GM18870 (cell line): Measurements from ENCODE around the gene RORC.
"Not testable (repeated sequence)": the region's sequence is repeated elsewhere in the genome, so short reads cannot be mapped to it uniquely, and the experiment has no call there.

Source experiments
- ATAC-seq: cut with Tn5 transposase; IDR thresholded peaks from one replicate; pipeline ENCODE4 v1.9.1; 2021; ENCODE audit warnings: moderate library complexity; ENCODE audit not compliant: unreplicated experiment

The RORC gene

DNA sequence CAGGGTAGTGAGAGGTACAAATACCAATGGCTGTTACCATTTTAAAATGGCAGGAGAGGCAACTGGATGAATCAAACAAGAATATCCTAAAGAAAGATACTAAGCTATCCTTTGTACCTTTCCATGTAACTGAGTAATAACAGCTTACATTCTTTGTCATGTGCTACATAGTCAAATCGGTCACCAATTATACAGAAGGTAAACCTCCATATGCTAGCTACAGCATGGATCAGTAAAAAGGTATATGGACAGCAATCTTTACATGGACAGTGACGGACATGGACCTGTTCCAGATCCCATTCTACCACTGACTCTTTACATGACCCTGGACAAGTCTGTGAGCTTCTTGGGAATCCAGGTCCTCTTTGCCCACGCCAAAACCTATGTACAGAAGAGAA lies 54.9 kb downstream of the RORC start:
- ATAC-seq = no peak

DNA sequence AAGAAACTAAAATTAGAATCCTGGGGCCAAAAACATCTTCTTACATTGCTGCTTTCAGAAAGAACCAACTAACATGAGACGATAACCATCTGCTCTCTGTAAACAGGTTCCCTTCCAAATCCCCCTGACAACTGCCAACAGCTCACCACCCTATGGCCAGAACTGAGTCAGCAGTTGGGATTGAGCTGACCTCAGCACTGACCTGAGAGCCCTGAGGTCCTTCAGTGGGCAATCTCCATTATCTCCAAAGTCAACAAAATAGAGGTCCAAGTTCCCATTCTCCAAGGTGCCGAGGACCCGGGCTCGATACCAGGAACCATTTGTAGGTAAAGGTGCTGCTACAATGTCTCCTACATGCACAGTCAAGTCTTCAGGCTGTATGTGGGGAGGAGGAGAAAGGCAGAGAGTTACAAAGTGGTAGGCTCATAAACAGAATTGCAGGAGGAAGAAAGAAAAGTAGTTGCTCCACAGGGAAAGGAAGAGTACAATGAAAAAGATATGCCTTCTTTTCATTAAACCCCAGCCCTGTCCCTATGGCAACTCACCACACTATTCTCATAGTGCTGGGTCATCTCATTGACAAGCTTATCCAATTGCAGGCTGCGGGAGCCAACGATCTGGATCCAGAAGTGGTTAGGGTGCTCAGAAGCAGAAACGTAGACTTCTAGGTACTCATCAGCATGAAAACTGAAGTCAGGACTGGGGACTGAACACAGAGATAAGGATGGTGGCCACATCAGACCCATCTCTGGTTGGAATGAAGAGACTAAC lies 55.5 kb downstream of the RORC start:
- no peak for ATAC-seq

DNA sequence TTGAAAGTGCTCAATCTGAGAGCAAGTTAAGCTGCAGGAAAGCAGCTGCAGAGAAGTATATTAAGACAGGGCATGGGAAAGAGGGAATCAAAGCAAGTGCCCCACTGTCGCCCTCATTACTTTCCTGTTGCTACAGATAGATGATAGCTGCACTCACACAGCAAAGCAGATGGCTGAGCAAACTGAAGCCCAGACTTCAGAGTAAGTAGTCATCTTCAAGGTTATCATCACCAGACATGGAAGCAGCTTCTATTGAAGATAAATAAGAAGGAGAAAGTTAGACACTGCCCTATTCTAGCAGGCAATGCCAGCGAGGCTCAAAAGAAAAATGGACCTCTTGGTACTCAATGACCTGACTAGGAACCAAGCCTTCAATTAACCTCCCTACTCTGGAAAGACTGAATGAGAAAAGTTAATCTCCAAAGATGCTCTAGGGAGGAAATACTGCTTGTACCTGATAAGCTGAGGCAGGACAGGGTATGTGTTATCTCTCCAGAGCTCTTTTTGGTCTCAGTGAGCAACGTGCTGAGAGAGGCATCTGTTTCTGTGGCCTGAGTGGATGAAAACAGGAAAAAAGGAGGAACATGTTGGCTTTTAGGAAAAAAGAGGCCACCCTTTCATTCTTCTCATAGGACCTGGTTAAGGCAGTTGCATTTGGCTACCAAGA lies 57.2 kb downstream of the RORC start:
- ATAC-seq = no peak

DNA sequence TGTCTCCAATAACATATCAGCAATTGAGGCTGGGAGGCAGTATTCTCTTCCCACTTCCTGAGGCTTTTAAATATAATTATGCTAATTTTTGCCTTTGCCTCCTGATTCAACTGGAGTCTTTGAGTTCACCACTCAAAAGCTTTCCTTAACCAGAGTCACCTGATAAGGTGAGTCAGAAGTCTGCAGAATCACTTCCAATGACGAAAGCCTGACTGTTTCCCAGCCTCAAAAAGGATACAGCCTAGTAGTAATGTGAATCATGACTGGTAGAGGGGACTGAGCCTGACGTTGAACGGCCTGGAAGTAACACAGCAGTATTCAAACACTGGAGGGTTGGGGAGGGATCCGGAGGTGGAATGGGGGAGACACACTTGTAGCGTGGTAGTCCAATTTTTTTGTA lies 57.9 kb downstream of the RORC start:
- ATAC-seq = no peak

DNA sequence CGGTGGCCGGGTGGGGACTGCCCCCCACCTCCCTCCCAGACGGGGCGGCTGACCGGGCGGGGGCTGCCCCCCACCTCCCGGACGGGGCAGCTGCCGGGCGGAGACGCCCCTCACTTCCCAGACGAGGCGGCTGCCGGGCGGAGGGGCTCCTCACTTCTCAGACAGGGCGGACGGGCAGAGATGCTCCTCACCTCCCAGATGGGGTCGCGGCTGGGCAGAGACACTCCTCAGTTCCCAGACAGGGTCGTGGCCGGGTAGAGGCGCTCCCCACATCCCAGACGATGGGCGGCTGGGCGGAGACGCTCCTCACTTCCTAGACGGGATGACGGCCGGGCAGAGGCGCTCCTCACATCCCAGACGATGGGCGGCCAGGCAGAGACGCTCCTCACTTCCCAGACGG lies 62.3 kb downstream of the RORC start:
- not testable (repeated sequence) for ATAC-seq

DNA sequence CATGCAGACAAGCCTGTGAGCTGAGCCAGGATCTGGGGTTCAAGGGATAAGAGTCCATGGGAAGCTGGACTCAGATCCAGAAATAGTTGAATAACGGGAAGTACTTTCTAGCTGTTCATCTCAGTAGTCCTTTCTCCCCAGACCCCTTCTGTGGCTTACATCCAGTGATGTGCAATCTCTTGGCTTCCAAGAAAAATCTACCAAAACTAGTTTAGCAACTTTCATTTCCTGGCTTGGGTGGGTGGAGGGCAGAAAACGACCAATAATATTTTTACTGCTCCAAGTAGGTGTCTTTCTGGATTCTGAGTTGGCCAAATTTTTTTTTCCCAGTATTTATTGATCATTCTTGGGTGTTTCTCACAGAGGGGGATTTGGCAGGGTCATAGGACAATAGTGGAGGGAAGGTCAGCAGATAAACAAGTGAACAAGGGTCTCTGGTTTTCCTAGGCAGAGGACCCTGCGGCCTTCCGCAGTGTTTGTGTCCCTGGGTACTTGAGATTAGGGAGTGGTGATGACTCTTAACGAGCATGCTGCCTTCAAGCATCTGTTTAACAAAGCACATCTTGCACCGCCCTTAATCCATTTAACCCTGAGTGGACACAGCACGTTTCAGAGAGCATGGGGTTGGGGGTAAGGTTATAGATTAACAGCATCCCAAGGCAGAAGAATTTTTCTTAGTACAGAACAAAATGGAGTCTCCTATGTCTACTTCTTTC lies 63.1 kb downstream of the RORC start:
- not testable (repeated sequence) for ATAC-seq

DNA sequence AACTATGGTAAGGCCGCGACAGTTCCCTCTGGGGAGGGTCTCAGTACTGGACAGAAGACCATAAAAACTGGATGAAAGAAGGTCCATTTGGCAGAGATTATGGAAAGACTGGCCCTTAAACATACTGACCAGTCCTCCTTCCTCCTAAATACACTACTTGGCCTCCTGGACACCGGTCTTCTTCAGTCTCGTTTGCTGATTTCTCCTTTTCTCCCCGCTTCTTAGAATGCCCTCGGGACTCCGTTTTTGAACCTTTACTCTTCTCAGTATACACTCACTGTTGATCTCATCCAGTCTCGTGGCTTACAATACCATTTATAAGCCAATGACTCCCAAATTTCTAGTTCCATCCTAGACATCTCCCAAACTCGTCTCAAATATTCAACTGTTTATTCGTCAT lies 67.6 kb downstream of the RORC start:
- no peak for ATAC-seq

DNA sequence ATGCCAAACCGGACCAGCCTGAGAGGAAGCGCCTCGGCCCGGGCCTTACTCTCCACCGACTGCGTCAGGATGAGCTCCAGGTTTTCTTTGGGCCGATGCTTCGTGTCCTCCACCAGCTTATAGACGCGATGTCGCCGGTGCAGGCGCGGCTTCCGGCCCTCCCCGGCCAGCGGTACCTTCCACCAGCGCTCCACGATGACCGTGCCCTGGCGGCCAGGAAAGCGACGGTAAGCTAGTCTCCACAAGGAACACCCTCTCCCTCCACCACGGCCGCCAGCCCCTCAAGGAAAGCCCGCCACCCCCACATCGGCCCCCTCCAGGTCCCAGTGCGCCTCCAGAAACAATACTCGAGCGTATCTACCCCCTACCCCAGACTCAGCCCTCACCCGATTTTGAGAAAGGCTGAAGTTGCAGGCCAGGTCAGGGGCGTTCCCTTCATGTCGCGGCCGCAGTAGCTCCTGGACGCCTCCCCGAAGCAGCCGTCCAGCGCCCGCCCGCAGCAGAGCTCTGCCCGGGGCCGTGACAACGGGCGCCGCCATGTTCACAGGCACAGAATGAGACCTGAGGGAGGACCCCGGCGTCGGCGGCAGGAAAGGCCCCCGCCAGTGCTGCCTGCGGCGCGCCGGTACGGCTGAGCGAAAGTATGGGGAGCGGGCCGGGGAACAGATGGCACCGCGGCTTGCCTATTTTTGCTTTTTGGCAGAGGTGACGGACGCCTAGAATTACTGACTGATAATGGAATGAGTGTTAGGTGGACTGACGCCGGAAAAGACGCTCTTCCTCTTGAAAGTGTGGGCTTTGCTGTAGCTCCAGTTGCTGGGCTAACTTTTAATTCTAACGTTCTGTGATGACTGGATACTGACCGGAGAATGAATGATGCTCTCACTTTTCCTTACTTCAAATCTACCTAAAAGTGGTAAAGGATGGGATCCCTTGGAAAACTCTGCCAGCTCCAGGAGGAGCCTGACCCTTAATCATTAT lies 68.4 kb downstream of the RORC start, which contains the start of gene MRPL9:
TSS of gene MRPL9 (minus strand) at position 556 of the 981 bp plus-strand sequence. CDS start at position 539, 17 bp downstream.
- no peak for ATAC-seq

DNA sequence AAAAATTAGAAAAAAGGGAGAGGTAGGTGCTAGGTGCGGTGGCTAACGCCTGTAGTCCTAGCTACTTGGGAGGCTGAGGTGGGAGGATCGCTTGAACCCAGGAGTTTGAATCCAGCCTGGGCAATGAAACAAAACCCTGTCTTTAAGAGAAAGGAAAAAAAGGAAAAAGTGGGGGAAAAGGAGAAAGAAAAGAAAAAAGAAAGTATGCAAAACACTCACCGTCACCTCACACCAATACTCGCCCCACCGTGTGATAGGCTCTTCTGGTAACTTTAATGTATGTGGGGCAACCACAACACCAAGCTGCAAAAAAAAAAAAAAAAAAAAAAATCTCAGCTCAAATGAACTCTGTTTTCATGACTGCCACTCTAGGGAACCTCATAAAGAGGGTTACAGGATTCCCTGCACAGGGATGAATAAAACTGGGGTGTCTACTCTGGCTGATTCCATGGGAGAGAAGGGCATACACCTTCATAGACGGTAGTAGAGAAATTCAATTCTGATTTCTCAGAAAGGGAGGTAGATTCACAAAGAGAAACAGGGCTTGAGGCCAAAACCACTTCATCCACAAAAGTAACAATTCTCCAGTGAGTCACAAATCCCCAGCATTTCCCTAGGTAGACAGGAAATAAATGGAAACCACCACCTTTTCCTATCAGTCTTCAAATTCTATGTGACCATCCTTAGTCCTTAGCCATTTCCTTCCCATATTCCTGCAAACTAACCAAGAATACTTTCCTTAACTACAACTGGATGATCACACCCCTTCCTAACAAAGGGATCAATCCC lies 70.8 kb downstream of the RORC start:
- ATAC-seq = no peak

DNA sequence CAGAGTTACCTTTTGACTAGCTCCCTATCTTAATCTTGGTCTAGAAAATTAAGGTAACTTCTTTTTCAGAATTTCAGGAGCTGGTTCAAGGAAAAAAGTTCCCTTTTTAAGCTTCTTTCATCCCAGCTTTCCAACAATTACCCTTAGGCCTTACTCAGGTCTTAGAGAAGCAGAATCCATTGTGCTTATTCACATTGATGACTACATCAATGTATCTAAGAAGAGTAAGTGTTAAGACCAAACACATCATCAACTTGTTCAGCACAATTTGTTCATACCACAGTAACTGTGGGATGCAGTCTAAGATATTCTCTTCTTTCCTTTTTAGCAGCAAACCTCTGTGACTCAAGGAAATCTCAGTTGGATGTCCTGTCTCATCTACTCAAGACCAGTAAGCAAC lies 72.4 kb downstream of the RORC start:
- no peak for ATAC-seq

DNA sequence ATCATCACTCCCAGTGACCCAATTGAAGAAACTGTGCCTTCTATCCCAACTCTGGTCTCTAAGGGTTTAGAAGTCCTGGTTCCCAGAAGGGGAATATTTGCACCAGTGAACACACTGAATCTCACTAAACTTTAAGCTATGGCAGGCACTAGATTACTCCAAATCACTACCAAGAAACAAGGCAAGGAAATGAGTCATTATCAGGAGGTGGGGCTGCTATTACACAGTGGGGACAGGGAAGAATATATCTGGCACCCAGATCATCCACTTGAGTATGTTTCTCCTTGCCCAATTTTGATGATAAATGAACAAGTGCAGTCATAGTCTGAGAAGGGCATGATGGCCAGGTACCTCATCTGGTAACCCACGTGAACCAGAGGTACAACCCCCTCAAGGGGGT lies 75.3 kb downstream of the RORC start:
- no peak for ATAC-seq
